ELR (cell line): ENCODE data around the gene NUMB.

Source experiments
- DNase-seq: peaks from one replicate; pipeline ENCODE4 v3.0.0-alpha.2; 2015; ENCODE audit warnings: low read depth

The NUMB gene

DNA sequence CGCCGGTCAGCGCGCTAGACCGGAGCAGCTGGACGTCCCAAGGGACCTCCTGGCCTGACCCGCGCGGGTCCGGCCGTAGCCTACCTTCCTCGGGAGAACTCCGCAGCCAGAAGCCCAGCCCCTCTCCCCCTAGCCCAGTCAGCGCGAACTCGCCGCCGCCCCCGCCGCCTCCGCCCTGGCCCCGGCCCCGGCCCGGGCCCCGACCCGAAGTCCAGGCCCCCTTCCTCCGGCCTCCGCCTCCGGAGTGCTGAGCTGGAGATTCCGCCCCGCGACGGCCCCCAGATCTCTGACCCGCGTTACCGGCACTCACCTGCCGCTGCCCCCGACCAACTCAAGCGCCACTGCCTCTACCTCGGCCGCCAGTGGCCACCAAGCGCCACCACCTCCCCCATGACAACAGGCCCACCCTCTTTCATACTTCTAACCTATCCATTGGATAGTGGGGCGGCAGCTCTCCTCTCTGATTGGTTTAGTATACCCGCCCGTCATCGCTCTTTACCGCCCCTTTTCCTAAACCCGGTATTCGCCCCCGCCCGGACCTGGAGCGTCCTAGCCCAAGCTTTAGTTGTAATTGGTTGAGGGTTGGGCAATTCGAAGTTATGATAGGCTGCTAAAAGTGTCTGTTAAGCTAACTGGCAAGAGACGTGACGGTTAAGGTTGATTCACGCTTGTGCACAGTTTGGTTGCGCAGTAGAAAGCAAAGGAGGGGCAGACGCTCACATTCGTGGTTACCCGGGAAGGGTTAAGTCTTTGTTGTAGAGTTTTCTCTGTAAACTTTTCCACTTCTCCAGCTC lies at the start of gene NUMB:
NUMB (minus strand) TSS at position 364 of the 794 bp plus-strand sequence. CDS start 102,795 bp downstream, outside the sequence.
- peak; percentile 100 for DNase-seq

DNA sequence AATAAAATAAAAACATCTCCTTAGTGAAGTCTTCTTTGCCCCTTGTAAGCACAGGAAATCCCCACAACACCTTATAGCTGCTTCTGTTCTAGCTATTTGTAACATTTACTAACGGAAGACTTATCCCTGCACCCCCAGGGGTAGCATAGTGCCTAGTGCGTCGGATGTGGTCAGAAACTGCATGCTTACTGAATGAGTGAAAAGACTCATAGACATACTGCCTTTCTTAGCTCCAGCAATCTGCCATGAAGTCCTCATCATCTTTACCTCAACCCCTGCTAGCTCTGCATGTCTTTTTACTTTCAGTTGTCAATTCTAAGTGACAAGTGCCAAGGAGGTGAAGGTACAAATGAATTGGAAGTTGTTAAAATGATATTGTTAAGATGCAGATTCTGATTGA lies 45.3 kb upstream of the NUMB start:
- peak; percentile 79 for DNase-seq

GRCh38 chr14:73502017-73502619 lies 43.8 kb upstream of the NUMB start:
- DNase-seq = no peak

DNA sequence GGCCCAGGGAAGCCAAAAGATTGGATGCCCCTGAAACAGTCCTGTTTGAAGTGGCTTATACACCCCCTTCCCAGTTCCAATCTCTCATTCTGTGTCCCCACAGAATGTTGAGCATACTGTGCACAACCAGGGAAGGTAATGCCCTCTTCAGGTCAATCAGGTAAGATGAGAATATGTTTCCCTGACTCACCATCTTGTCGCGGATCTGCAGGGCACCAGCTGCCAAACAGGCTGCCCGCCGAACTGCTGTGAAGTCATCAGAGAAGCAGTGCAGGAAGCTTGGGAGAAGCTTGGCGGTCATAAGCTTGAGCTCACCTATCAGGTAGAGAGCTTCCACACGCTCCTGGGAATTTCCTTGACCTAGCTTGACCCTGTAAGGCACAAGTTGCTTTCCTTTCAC lies 42.0 kb upstream of the NUMB start:
- no peak for DNase-seq

DNA sequence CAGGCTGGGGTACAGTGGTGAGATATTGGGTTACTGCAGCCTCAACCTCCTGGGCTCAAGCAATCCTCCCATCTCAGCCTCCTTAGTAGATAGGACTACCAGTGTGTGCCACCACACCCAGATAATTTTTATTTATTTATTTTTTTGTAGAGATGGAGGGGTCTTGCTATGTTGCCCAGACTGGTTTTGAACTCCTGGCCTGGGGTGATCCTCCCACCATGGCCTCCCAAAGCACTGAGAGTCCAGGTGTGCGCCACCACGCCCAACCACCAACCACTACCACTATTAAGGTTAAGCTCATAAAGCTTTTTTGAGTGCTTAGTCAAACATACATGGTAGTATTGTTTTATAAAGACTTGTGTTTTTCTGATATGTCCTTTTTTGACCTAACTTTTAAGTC lies 36.2 kb upstream of the NUMB start:
- no peak for DNase-seq

- DNase-seq = no peak
Measured at GRCh38 chr14:73492670-73493069, 34.3 kb upstream of the NUMB start.

- no peak for DNase-seq
Measured at GRCh38 chr14:73492043-73492552, 33.8 kb upstream of the NUMB start.

GRCh38 chr14:73491256-73492042 lies 33.1 kb upstream of the NUMB start:
- DNase-seq = peak; percentile 75

- DNase-seq = peak; percentile 57
Measured at GRCh38 chr14:73489481-73490175, 31.3 kb upstream of the NUMB start.

GRCh38 chr14:73478684-73479083 lies 20.3 kb upstream of the NUMB start:
- no peak for DNase-seq

- DNase-seq = no peak
Measured at GRCh38 chr14:73477618-73478266, 19.4 kb upstream of the NUMB start.

GRCh38 chr14:73476451-73476931 lies 18.1 kb upstream of the NUMB start:
- DNase-seq = no peak

- no peak for DNase-seq
Measured at GRCh38 chr14:73474952-73475351, 16.6 kb upstream of the NUMB start.

- DNase-seq = peak; percentile 78
Measured at GRCh38 chr14:73472185-73473114, 14.1 kb upstream of the NUMB start.

GRCh38 chr14:73471582-73472184 lies 13.3 kb upstream of the NUMB start:
- DNase-seq = no peak

GRCh38 chr14:73468828-73469375 lies 10.6 kb upstream of the NUMB start:
- DNase-seq = no peak

- no peak for DNase-seq
Measured at GRCh38 chr14:73467800-73468199, 9.5 kb upstream of the NUMB start.

- peak; percentile 41 for DNase-seq
Measured at GRCh38 chr14:73467377-73467776, 9.0 kb upstream of the NUMB start.

- no peak for DNase-seq
Measured at GRCh38 chr14:73466861-73467260, 8.5 kb upstream of the NUMB start.
